Measurements from ENCODE around the gene PEG3. TPM values are rescaled to one million over a fixed set of nuclear protein-coding genes. Genes with fewer than 3 reads are reported as not detected.
A peak's percentile ranks its signal among the peaks of the same experiment; 100 is the strongest.

The PEG3 gene
- total RNA-seq, 3 donors from 2014 or later (not counting 1 experiment from before 2014, with no cell fraction given), result not detected

- 43% methylated on average over 34 of the region's 34 CpGs for WGBS (ENCODE audit: insufficient coverage)
- Mint-ChIP-seq H3K27ac (no peak overlapping the region), H3K27me3 (ENCODE audit: low read depth in 2 of 2) (peaks cover 0 to 4% of the 10 kb centered on the region in 2 donors), H3K36me3 (peaks cover 28% of the 10 kb centered on the region), H3K9me3 (peaks cover 14 to 15% of the 10 kb centered on the region in 2 donors), H3K4me1 (peaks cover 6 to 9% of the 10 kb centered on the region in 2 donors), H3K4me3 (no peak overlapping the region)
- DNase-seq (peak in 1 of 2 donors; percentile 16), ATAC-seq (peak in 2 of 3 donors; percentile 37 to 38)
- Histone ChIP-seq H3K4me3 (ENCODE audit: low read length) (no peak overlapping the region), H3K27me3 (ENCODE audit: control insufficient read depth, insufficient read depth, low read length) (peaks cover 2% of the 10 kb centered on the region), H3K9me3 (ENCODE audit: control insufficient read depth, insufficient read depth, low read length) (peaks cover 57% of the 10 kb centered on the region), H3K27ac (ENCODE audit: low read length) (no peak overlapping the region), H3K4me1 (ENCODE audit: control insufficient read depth, insufficient read depth, low read length) (peaks cover 10% of the 10 kb centered on the region), H3K36me3 (ENCODE audit: control insufficient read depth, insufficient read depth, low read length) (no peaks in the 10 kb centered on the region)
- TF ChIP-seq CTCF (IDR thresholded peaks at IDR 0.05), result no peak
- intact Hi-C loops (cut with micrococcal nuclease), result no loop called here
These were observed 1.4 kb downstream of the PEG3 start for GRCh38 chr19:56838909-56839651.

GRCh38 chr19:56838024-56838908 lies 2.3 kb downstream of the PEG3 start:
- ATAC-seq, result no peak
- H3K4me3 ChIP-seq (ENCODE audit: low read length), result no peak overlapping the region

GRCh38 chr19:56837492-56838023 lies 3.0 kb downstream of the PEG3 start:
- WGBS (ENCODE audit: insufficient coverage), result 49% methylated on average over 25 of the region's 25 CpGs
- Mint-ChIP-seq H3K27me3 (ENCODE audit: low read depth in 2 of 2) (peaks cover 0 to 4% of the 10 kb centered on the region in 2 donors), H3K4me3 (no peak overlapping the region), H3K27ac (no peak overlapping the region), H3K4me1 (peaks cover 6 to 9% of the 10 kb centered on the region in 2 donors), H3K36me3 (peaks cover 28% of the 10 kb centered on the region), H3K9me3 (peaks cover 15% of the 10 kb centered on the region in 2 donors)
- H3K4me3 ChIP-seq (ENCODE audit: low read length), result no peak overlapping the region
- peaks cover 57% of the 10 kb centered on the region for H3K9me3 ChIP-seq (ENCODE audit: control insufficient read depth, insufficient read depth, low read length)
- no peak overlapping the region for H3K27ac ChIP-seq (ENCODE audit: low read length)
- no peak for TF ChIP-seq CTCF (IDR thresholded peaks at IDR 0.05)
- peaks cover 2% of the 10 kb centered on the region for H3K27me3 ChIP-seq (ENCODE audit: control insufficient read depth, insufficient read depth, low read length)
- H3K36me3 ChIP-seq (ENCODE audit: control insufficient read depth, insufficient read depth, low read length), result no peaks in the 10 kb centered on the region
- no peak for DNase-seq
- ATAC-seq, result no peak
- peaks cover 10% of the 10 kb centered on the region for H3K4me1 ChIP-seq (ENCODE audit: control insufficient read depth, insufficient read depth, low read length)
- intact Hi-C loops (cut with micrococcal nuclease), result no loop called here

More at GRCh38 chr19:56838024-56838908, 2.3 kb downstream of the PEG3 start:
- H3K4me3 Mint-ChIP-seq, result no peak overlapping the region
- H3K9me3 Mint-ChIP-seq, result peaks cover 15% of the 10 kb centered on the region in 2 donors
- peaks cover 6 to 9% of the 10 kb centered on the region in 2 donors for H3K4me1 Mint-ChIP-seq
- WGBS (ENCODE audit: insufficient coverage), result 52% methylated on average over 44 of the region's 44 CpGs
- intact Hi-C loops (cut with micrococcal nuclease), result no loop called here
- H3K9me3 ChIP-seq (ENCODE audit: control insufficient read depth, insufficient read depth, low read length), result peaks cover 57% of the 10 kb centered on the region
- no peaks in the 10 kb centered on the region for H3K36me3 ChIP-seq (ENCODE audit: control insufficient read depth, insufficient read depth, low read length)
- no peak for TF ChIP-seq CTCF (IDR thresholded peaks at IDR 0.05)
- peaks cover 0 to 4% of the 10 kb centered on the region in 2 donors for H3K27me3 Mint-ChIP-seq (ENCODE audit: low read depth in 2 of 2)
- peaks cover 2% of the 10 kb centered on the region for H3K27me3 ChIP-seq (ENCODE audit: control insufficient read depth, insufficient read depth, low read length)
- H3K27ac Mint-ChIP-seq, result no peak overlapping the region
- H3K4me1 ChIP-seq (ENCODE audit: control insufficient read depth, insufficient read depth, low read length), result peaks cover 10% of the 10 kb centered on the region
- DNase-seq, result no peak
- H3K36me3 Mint-ChIP-seq, result peaks cover 28% of the 10 kb centered on the region
- no peak overlapping the region for H3K27ac ChIP-seq (ENCODE audit: low read length)
